Measurements from ENCODE around the gene CUL7. TPM values are rescaled to one million over a fixed set of nuclear protein-coding genes. Genes with fewer than 3 reads are reported as not detected.

CUL7 gene
- total RNA-seq, 1 experiment from 2014 or later, result 22.8 TPM

DNA sequence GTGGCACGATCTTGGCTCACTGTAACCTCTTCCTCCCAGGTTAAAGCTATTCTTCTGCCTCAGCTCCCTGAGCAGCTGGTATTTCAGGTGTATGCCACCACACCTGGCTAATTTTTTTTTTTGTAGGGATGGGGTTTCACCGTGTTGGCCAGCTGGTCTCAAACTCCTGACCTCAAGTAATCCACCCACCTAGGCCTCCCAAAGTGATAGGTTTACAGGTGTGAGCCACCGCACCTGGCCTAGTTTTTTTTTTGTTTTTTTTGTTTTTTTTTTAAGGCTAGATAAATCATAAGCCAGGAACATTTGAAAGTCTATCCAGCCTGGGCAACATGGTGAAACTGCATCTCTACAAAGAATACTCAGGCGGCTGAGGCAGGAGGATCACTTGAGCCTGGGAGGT, 21.3 kb downstream of the CUL7 start:
- H3K27ac ChIP-seq, result no peak overlapping the region; the same call in 1 of the 2 replicates
- H3F3A ChIP-seq (ENCODE audit: insufficient read depth, low read depth), result peaks cover 18% of the 10 kb centered on the region
- peaks cover 8% of the 10 kb centered on the region; the same call in 1 of the 2 replicates for H3K36me3 ChIP-seq (ENCODE audit: low read depth)
- no peaks in the 10 kb centered on the region for H3K79me2 ChIP-seq (ENCODE audit: low read depth)
- CTCF ChIA-PET, result no interaction called here
- no TSS peak for BruUV-seq (replicated peaks)
- intact Hi-C loops (cut with micrococcal nuclease; ENCODE audit: unreplicated experiment), result no loop called here
- TF ChIP-seq, protein P1, sequence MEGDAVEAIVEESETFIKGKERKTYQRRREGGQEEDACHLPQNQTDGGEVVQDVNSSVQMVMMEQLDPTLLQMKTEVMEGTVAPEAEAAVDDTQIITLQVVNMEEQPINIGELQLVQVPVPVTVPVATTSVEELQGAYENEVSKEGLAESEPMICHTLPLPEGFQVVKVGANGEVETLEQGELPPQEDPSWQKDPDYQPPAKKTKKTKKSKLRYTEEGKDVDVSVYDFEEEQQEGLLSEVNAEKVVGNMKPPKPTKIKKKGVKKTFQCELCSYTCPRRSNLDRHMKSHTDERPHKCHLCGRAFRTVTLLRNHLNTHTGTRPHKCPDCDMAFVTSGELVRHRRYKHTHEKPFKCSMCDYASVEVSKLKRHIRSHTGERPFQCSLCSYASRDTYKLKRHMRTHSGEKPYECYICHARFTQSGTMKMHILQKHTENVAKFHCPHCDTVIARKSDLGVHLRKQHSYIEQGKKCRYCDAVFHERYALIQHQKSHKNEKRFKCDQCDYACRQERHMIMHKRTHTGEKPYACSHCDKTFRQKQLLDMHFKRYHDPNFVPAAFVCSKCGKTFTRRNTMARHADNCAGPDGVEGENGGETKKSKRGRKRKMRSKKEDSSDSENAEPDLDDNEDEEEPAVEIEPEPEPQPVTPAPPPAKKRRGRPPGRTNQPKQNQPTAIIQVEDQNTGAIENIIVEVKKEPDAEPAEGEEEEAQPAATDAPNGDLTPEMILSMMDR (conservative IDR thresholded peaks at IDR 0.05), result no peak
- no peak for TF ChIP-seq EZH2 (IDR thresholded peaks at IDR 0.05; ENCODE audit: low read depth)
- no peak overlapping the region for H3K4me2 ChIP-seq
- POLR2A ChIA-PET (ENCODE audit: unreplicated experiment), result no interaction called here
- no peaks in the 10 kb centered on the region for H3K4me1 ChIP-seq (replicated peaks; ENCODE audit: insufficient read depth)
- H3K9me2 ChIP-seq (ENCODE audit: insufficient read depth), result no peaks in the 10 kb centered on the region
- H4K20me1 ChIP-seq (ENCODE audit: insufficient read depth), result no peaks in the 10 kb centered on the region
- H3K27me3 ChIP-seq (ENCODE audit: insufficient read depth, low read depth), result no peaks in the 10 kb centered on the region
- no peak overlapping the region for H2AFZ ChIP-seq
- H3K4me3 ChIP-seq, result no peak overlapping the region
- no peaks in the 10 kb centered on the region for H3K9me3 ChIP-seq (ENCODE audit: insufficient read depth, low read depth)
- no peak for DNase-seq

DNA sequence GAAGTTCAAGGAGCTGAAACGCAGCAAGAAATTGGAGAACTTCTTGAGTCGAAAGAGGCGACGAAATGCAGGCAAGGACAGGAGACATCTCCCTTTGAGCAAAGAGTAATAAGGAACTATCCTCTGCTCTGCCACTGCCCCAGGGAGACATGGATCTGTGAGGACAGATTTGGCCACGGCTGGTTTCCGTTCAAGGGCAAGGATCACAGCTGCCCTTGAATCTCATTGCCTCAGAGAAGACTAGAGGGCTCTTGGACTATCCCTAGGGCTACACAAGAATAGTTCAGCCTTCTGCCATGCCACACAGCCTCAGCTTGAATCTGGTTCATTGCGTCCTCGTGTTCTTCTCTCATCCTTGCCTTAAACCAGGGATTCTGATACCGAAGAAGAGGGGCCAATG, 24.5 kb downstream of the CUL7 start:
- POLR2A ChIA-PET (ENCODE audit: unreplicated experiment), result no interaction called here
- H3K4me1 ChIP-seq (replicated peaks; ENCODE audit: insufficient read depth), result no peaks in the 10 kb centered on the region
- H3K9me2 ChIP-seq (ENCODE audit: insufficient read depth), result no peaks in the 10 kb centered on the region
- H3K27ac ChIP-seq, result no peak overlapping the region
- H3K27me3 ChIP-seq (ENCODE audit: insufficient read depth, low read depth), result no peaks in the 10 kb centered on the region
- peaks cover 24% of the 10 kb centered on the region for H3F3A ChIP-seq (ENCODE audit: insufficient read depth, low read depth)
- peaks cover 33% of the 10 kb centered on the region; the same call in 1 of the 2 replicates for H3K36me3 ChIP-seq (ENCODE audit: low read depth)
- H3K4me2 ChIP-seq, result no peak overlapping the region
- TF ChIP-seq, protein P1 (conservative IDR thresholded peaks at IDR 0.05), result no peak
- no peak for TF ChIP-seq EZH2 (IDR thresholded peaks at IDR 0.05; ENCODE audit: low read depth)
- no peak overlapping the region for H3K4me3 ChIP-seq
- no peaks in the 10 kb centered on the region; the same call in 1 of the 2 replicates for H4K20me1 ChIP-seq (ENCODE audit: insufficient read depth)
- DNase-seq, result no peak
- no peaks in the 10 kb centered on the region for H3K9me3 ChIP-seq (ENCODE audit: insufficient read depth, low read depth)
- CTCF ChIA-PET, result no interaction called here
- H3K79me2 ChIP-seq (ENCODE audit: low read depth), result peaks cover 11% of the 10 kb centered on the region
- no peak overlapping the region for H2AFZ ChIP-seq
- intact Hi-C loops (cut with micrococcal nuclease; ENCODE audit: unreplicated experiment), result no loop called here
- BruUV-seq (replicated peaks), result no TSS peak

DNA sequence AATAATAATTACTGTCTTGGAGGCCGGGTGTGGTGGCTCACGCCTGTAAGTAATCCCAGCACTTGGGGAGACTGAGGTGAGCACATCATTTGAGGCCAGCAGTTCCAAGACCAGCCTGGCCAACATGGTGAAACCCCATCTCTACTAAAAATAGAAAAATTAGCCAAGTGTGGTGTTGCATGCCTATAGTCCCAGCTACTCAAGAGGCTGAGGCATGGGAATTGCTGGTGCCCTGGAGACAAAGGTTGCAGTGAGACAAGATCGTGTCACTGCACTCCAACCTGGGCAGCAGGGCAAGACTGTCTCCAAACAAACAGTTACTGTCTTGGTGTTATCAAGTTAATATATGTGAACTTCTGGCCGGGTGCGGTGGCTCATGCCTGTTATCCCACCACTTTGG, 27.3 kb downstream of the CUL7 start:
- Histone ChIP-seq H3K36me3 (ENCODE audit: low read depth) (peaks cover 34% of the 10 kb centered on the region; the same call in 1 of the 2 replicates), H3K9me2 (ENCODE audit: insufficient read depth) (no peaks in the 10 kb centered on the region), H3F3A (ENCODE audit: insufficient read depth, low read depth) (peaks cover 11% of the 10 kb centered on the region; the same call in 1 of the 2 replicates), H3K4me3 (no peak overlapping the region), H2AFZ (no peak overlapping the region), H3K27me3 (ENCODE audit: insufficient read depth, low read depth) (no peaks in the 10 kb centered on the region), H3K4me2 (no peak overlapping the region), H3K4me1 (replicated peaks; ENCODE audit: insufficient read depth) (0 out of 2 replicates have a peak, but pooled peaks cover 5% of the 10 kb centered on the region), H4K20me1 (ENCODE audit: insufficient read depth) (no peaks in the 10 kb centered on the region; the same call in 1 of the 2 replicates), H3K79me2 (ENCODE audit: low read depth) (peaks cover 36% of the 10 kb centered on the region), H3K9me3 (ENCODE audit: insufficient read depth, low read depth) (no peaks in the 10 kb centered on the region), H3K27ac (no peak overlapping the region)
- CTCF ChIA-PET, result interaction anchor here (0.6 kb wide), 1 partner anchor 137 kb away, joined by 3 read pairs; no protein-coding TSS in a partner anchor
- no peak for DNase-seq
- TF ChIP-seq, protein P1 (conservative IDR thresholded peaks at IDR 0.05), result no peak
- no peak for TF ChIP-seq EZH2 (IDR thresholded peaks at IDR 0.05; ENCODE audit: low read depth)
- no TSS peak for BruUV-seq (replicated peaks)
- POLR2A ChIA-PET (ENCODE audit: unreplicated experiment), result interaction anchor here (0.6 kb wide), 1 partner anchor 39 kb away, joined by 4 read pairs; no protein-coding TSS in a partner anchor
- intact Hi-C loops (cut with micrococcal nuclease; ENCODE audit: unreplicated experiment), result no loop called here

Measured in PC-9 (cell line).